ENCODE data around the gene ARPC5L. TPM values are rescaled to one million over a fixed set of nuclear protein-coding genes. Genes with fewer than 3 reads are reported as not detected.
A peak's percentile ranks its signal among the peaks of the same experiment; 100 is the strongest.

ARPC5L gene
- total and polyA plus RNA-seq, 9 of the 15 experiments (the other 6 are each of a cell fraction or from before 2014, with no cell fraction given), result 25.4 to 113 (median 63.8) TPM

GRCh38 chr9:124868511-124869465, 6.9 kb downstream of the ARPC5L start (continued):
- TF ChIP-seq HOMEZ (CRISPR knock-in tag; IDR thresholded peaks at IDR 0.05), result 0 out of 2 replicates have a peak, but pooled peaks have one; percentile 31
- peak; percentile 61; the same call in 1 of the 2 replicates for TF ChIP-seq CTBP1 (IDR thresholded peaks at IDR 0.05; ENCODE audit: borderline replicate concordance)
- TF ChIP-seq HMG20B (CRISPR knock-in tag; IDR thresholded peaks at IDR 0.05), result no peak
- no peak for TF ChIP-seq ZNF764 (CRISPR knock-in tag; IDR thresholded peaks at IDR 0.05; ENCODE audit: low read depth)
- TF ChIP-seq ZNF644 (tag; IDR thresholded peaks at IDR 0.05; ENCODE audit: low read depth), result no peak
- TF ChIP-seq SMAD1 (IDR thresholded peaks at IDR 0.05; ENCODE audit: low read depth, low read length, partially characterized antibody), result peak; percentile 42
- peak; percentile 56; the same call in 1 of the 2 replicates for TF ChIP-seq KAT7 (CRISPR knock-in tag; IDR thresholded peaks at IDR 0.05; ENCODE audit: borderline replicate concordance)
- peak; percentile 86 for TF ChIP-seq ETS1 (conservative IDR thresholded peaks at IDR 0.05; ENCODE audit: control insufficient read depth, low read depth, low read length)
- no peak for TF ChIP-seq GMEB1 (CRISPR knock-in tag; IDR thresholded peaks at IDR 0.05)
- TF ChIP-seq CREM (IDR thresholded peaks at IDR 0.05; ENCODE audit: low read depth), result peak; percentile 77
- TF ChIP-seq ZNF354B (CRISPR knock-in tag; IDR thresholded peaks at IDR 0.05), result no peak
- TF ChIP-seq MEIS2 (IDR thresholded peaks at IDR 0.05; ENCODE audit: partially characterized antibody), result peak; percentile 46
- no peak for TF ChIP-seq ZNF449 (CRISPR knock-in tag; IDR thresholded peaks at IDR 0.05)
- TF ChIP-seq TAL1 (IDR thresholded peaks at IDR 0.05), result 0 out of 2 replicates have a peak, but pooled peaks have one; percentile 0
- peak; percentile 63 for TF ChIP-seq MBD2 (IDR thresholded peaks at IDR 0.05; ENCODE audit: borderline replicate concordance, low read depth)
- no peak for TF ChIP-seq RBM25 (IDR thresholded peaks at IDR 0.05; ENCODE audit: low read depth, low read length, severe bottlenecking)
- TF ChIP-seq PHF8 (IDR thresholded peaks at IDR 0.05; ENCODE audit: borderline replicate concordance, low read length), result peak; percentile 97; the same call in 1 of the 2 replicates
- TF ChIP-seq COPS2 (conservative IDR thresholded peaks at IDR 0.05), result no peak
- TF ChIP-seq KLF1 (tag; IDR thresholded peaks at IDR 0.05), result peak; percentile 70; the same call in 1 of the 2 replicates
- TF ChIP-seq ZNF778 (CRISPR knock-in tag; IDR thresholded peaks at IDR 0.05), result no peak
- no peak for TF ChIP-seq SIN3B (IDR thresholded peaks at IDR 0.05; ENCODE audit: low read depth)
